M059J (cell line): ENCODE data around the gene PRMT7. TPM values are rescaled to one million over a fixed set of nuclear protein-coding genes. Genes with fewer than 3 reads are reported as not detected.

Experiments used
- DNase-seq: peaks from one replicate; pipeline ENCODE4 v3.0.0-alpha.2; 2012; ENCODE audit warnings: low read depth
- total RNA-seq: library from RNA; depleted of rRNA; stranded (reverse); fragments of >200 nt; shearing (Covaris generic); gene quantifications from 2 replicates; pipeline ENCODE4 v1.2.3, GENCODE V29; 2014; rRNA removed

The PRMT7 gene
- total RNA-seq, result 34.4 and 44.2 TPM in 2 replicates

GRCh38 chr16:68310774-68311511, at the start of gene PRMT7, which contains the start of gene SLC7A6OS:
Gene PRMT7, plus strand, starts transcription at chr16:68311019. Its CDS starts 4,961 bp downstream, at chr16:68315980.
Gene SLC7A6OS, minus strand, starts transcription at chr16:68310946. Its CDS starts 20 bp downstream, at chr16:68310926.
- peak; percentile 89 for DNase-seq

- no peak for DNase-seq
Measured at GRCh38 chr16:68263559-68264127, 47.2 kb upstream of the PRMT7 start.

GRCh38 chr16:68264128-68265077, 46.4 kb upstream of the PRMT7 start, which contains the start of gene SLC7A6:
Gene SLC7A6, plus strand, starts transcription at chr16:68264526. Its CDS starts 10,201 bp downstream, at chr16:68274727.
- DNase-seq, result peak; percentile 77

DNA sequence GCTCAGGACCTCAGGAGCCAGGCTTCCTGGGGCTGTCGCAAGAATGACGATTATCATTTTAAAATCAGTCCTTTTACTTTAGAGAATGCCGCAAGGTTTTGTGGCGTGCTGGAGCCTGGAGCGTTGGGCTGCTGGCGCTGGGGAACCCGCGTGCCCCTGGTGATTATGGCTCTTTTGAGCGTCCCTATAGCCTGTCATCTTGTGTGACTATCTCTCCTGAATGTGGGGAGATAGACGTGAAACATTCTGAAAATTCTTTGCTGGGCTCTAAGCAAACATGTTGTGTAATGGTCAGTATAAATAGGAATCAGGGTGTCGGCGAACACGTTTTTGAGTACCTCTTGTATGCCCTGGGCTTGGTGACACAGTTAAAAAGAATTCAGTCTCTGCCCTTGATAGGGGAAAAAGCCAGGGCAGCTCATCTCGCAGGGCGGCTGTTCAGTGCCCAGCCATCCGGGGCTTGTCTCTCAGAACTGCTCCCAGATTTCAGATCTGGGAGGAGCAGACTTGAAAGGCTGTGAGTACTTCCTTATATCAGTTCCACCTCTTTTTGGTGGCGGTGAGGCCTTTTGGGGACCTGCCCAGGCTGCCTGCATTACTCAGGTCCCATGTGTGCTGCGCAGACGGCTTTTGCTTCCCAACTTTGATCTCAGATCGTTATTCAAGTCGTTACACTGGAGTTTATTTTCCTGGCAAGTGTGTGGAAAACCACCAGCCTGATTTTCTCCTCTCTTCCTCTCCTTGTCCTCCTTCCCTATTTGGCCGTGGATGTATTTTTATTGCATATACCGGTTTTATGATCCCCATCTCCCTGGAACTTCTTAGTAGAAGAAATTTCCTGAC, 45.5 kb upstream of the PRMT7 start:
- peak; percentile 94 for DNase-seq

DNA sequence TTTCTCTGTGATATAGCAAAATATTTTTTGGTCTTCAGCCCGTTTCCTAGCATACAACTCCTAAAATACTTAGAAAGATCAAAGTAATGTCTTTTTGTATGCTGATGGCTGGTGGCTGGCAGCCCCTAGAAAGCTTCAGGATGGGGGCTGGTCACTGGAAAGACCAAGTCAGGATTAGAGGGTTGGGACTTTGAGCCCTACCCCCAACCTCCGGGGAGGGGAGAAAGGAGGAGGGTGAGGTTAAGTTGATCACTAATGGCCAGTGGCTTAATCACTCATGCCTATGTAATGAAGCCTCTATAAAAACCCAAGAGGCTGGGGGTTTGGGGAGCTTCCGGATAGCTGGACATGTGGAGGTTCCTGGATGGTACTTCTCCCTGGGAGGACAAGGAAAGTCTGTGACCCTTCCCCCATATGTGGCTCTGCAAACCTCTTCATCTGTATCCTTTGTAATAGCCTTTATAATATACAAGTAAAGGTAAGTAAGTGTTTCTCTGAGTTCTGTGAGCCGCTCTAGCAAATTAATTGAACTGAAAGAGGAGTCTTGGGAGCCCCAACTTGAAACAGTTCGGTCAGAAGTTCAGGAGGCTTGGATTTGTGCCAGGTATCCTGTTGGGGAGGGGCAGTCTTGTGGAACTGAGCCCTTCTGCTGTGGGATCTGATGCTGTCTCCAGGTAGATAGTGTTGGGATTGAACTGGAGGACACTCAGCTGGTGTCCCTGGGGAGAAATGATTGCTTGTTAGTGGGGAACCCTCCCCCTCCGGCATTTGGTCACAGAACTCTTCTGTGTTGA, 43.0 kb upstream of the PRMT7 start:
- DNase-seq, result no peak

- no peak for DNase-seq
Measured at GRCh38 chr16:68269793-68270192, 41.0 kb upstream of the PRMT7 start.

- DNase-seq, result peak; percentile 28
Measured at GRCh38 chr16:68270353-68270752, 40.5 kb upstream of the PRMT7 start.

DNA sequence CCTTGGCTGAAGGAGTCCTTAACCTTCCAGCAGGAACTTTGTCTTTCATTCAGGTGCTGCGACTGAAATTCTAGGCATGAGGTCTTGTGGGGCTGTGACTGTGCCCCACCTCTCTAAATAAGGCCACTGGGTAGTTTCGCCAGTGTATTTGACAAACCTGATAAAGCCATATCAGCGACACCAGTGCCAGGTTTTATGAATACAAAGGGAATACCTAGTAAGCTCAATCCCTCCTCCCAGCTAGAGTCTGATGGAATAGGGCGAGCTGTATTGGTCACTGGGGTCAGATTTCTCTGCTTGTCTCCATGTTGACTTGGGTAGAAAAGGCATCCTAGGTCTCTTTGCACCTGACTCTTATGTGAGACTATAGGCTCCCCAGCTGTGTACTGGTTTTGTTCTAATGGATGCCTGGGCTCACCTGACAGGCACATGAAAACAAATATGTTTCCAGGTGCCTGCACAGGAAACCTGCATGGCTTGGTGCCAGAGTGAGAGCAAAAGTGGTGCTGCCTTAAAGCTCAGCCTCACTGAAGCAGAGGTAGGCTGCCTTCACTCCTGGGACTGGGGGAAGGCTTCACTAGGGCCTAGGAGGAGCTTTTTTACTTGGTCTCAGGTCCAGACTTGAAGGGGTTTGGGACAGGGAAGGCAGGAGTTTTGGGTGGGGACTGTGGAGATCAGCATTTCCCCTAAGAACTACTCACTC, 38.2 kb upstream of the PRMT7 start:
- no peak for DNase-seq

DNA sequence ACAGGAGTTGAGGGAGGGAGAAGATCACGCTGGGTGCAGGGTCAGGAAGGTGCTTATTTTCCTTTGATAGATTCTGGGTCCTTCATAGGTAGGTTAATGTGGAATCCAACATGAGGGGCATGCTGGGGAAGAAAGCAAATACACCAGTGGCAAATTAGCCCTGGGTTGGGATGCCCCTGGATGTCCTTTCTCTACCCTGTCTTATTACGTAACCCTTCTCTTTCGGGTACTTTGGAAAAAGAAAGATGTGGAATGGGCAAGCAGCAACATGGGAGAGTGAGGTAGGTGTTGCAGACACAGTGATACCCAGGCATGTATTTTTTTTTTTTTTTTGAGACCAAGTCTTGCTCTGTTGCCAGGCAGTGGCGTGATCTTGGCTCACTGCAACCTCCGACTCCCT, 37.4 kb upstream of the PRMT7 start:
- no peak for DNase-seq

DNA sequence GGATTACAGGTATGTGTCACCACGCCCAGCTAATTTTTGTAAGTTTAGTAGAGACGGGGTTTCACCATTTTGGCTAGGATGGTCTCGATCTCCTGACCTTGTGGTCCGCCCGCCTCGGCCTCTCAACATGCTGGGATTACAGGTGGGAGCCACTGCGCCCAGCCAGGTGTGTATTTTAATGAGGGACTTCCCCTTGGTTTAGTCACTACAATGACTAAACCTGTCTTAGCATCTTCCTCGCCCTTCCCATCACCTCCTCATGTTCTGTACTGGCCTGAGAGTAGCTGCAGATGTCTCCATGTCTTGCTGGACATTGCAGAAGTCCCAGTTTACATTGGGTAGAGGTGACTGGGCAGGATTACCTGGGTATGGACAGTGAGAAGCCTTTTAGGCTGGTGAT, 36.9 kb upstream of the PRMT7 start:
- no peak for DNase-seq

DNA sequence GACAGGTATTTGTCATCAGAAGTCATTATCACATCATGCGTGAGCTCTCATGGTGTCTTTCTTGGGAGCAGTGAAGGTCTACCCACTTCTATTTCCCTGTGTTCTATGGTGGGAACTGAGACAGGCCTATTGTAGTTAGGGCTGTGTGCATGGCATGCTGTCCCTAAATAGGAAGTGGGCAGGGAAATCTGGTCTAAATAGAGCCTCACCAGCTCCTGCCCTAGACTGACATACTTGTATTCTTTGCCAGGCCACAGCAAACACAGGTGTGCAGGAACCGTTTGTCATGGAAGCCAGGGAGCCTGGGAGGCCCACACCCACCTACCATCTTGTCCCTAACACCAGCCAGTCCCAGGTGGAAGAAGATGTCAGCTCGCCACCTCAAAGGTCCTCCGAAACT, 36.4 kb upstream of the PRMT7 start:
- DNase-seq, result no peak

GRCh38 chr16:68275611-68276191, 35.1 kb upstream of the PRMT7 start:
- DNase-seq, result no peak

DNA sequence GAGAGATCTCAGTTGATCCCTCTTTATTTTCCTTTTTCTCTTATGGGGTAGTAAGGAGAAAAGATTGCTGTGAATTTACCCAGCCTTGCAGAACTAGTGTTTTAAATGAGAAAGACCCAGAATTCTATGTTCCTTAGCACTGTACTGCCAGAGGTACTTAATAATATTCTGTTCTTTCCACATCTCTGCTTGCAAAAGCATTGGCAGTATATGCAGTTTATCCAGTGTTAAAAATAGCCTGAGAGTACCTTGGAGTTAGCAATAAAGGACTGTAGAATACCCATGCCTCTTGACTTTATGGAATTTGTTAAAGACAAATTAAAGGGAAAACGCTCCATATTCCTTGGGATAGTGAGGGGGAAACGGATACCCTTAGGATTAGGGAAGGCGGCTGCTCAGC, 34.6 kb upstream of the PRMT7 start:
- DNase-seq, result no peak

GRCh38 chr16:68279726-68280558, 30.9 kb upstream of the PRMT7 start:
- DNase-seq, result no peak

- no peak for DNase-seq
Measured at GRCh38 chr16:68281368-68282063, 29.3 kb upstream of the PRMT7 start.

DNA sequence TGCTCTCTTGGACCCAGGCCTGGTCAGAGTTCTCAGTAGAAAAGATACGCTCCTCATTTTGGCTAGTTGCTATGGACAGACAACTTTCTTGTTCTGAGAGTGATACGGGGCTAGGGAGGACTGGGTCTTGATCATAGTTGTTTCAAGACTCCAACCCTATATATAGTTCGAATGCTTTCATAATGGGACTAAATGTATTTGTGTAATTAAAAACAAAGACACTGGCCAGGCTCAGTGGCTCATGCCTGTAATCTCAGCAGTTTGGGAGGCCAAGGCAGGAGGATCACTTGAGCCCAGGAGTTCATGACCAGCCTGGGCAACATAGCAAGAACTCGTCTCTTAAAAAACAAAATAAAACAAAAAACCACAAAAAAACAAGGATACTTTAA, 28.8 kb upstream of the PRMT7 start:
- no peak for DNase-seq

GRCh38 chr16:68283346-68283745, 27.5 kb upstream of the PRMT7 start:
- no peak for DNase-seq
